ENCODE data around the gene RIBC1.
A peak's percentile ranks its signal among the peaks of the same experiment; 100 is the strongest.

The RIBC1 gene

GRCh38 chrX:53440101-53440500, 17.4 kb downstream of the RIBC1 start:
- no peaks in the 10 kb centered on the region for H4K20me1 ChIP-seq
- peaks cover 23 to 83% (median 57%) of the 10 kb centered on the region in 11 experiments for H3K27me3 ChIP-seq
- no peak for TF ChIP-seq Cebpa-rat (IDR thresholded peaks at IDR 0.05)
- H3K9me3 ChIP-seq (replicated peaks in 1 of 11) = no peaks in the 10 kb centered on the region
- peak overlapping the region in 3 of 11 experiments; percentile 82 to 88 (median 85); a peak in 4 of 22 replicates for H3K4me2 ChIP-seq
- peak overlapping the region in 4 of 11 experiments; percentile 14 to 72 (median 44); a peak in 4 of 22 replicates for H3K27ac ChIP-seq
- no peak overlapping the region for H3K9ac ChIP-seq
- peaks cover 8 to 40% (median 25%) of the 10 kb centered on the region in 10 experiments; a peak in 19 of 20 replicates for H3K4me1 ChIP-seq
- H3K4me3 ChIP-seq = no peak overlapping the region
- no peaks in the 10 kb centered on the region for H3K36me3 ChIP-seq

GRCh38 chrX:53440621-53441517, 18.2 kb downstream of the RIBC1 start:
- Histone ChIP-seq H3K9ac (peak overlapping the region in 8 of 11 experiments; percentile 38 to 71 (median 62); a peak in 9 of 22 replicates), H3K9me3 (replicated peaks in 1 of 11) (no peaks in the 10 kb centered on the region), H3K27ac (peak overlapping the region in 7 of 11 experiments; percentile 27 to 73 (median 53); a peak in 11 of 22 replicates), H3K27me3 (peaks cover 23 to 82% (median 53%) of the 10 kb centered on the region in 11 experiments), H3K4me2 (peak overlapping the region; percentile 72 to 92 (median 84)), H3K4me1 (peaks cover 8 to 40% (median 24%) of the 10 kb centered on the region in 10 experiments; a peak in 19 of 20 replicates), H3K36me3 (no peaks in the 10 kb centered on the region), H4K20me1 (no peaks in the 10 kb centered on the region), H3K4me3 (peak overlapping the region in 9 of 10 experiments; percentile 40 to 69 (median 58); a peak in 13 of 20 replicates)
- peak in 4 of 11 experiments; percentile 9 to 54 (median 37); a peak in 4 of 22 replicates for TF ChIP-seq Cebpa-rat (IDR thresholded peaks at IDR 0.05)

- H3K4me2 ChIP-seq = peak overlapping the region; percentile 72 to 92 (median 84)
- no peaks in the 10 kb centered on the region for H3K9me3 ChIP-seq (replicated peaks in 1 of 11)
- peak overlapping the region in 10 of 11 experiments; percentile 38 to 71 (median 62); a peak in 20 of 22 replicates for H3K9ac ChIP-seq
- H4K20me1 ChIP-seq = no peaks in the 10 kb centered on the region
- peak overlapping the region in 9 of 11 experiments; percentile 6 to 73 (median 49); a peak in 13 of 22 replicates for H3K27ac ChIP-seq
- no peaks in the 10 kb centered on the region for H3K36me3 ChIP-seq
- peak overlapping the region; percentile 40 to 69 (median 56) for H3K4me3 ChIP-seq
- TF ChIP-seq Cebpa-rat (IDR thresholded peaks at IDR 0.05) = no peak
- H3K27me3 ChIP-seq = peaks cover 23 to 82% (median 51%) of the 10 kb centered on the region in 11 experiments
- H3K4me1 ChIP-seq = peaks cover 8 to 37% (median 24%) of the 10 kb centered on the region in 10 experiments; a peak in 19 of 20 replicates
Measured at GRCh38 chrX:53441531-53442321, 19.1 kb downstream of the RIBC1 start.

- Histone ChIP-seq H3K27ac (peak overlapping the region in 6 of 11 experiments; percentile 48 to 73 (median 54); a peak in 9 of 22 replicates), H3K4me1 (peaks cover 8 to 36% (median 24%) of the 10 kb centered on the region in 10 experiments; a peak in 19 of 20 replicates), H3K36me3 (no peaks in the 10 kb centered on the region), H3K9me3 (replicated peaks in 1 of 11) (no peaks in the 10 kb centered on the region), H3K27me3 (peaks cover 24 to 83% (median 54%) of the 10 kb centered on the region in 11 experiments), H3K9ac (peak overlapping the region in 8 of 11 experiments; percentile 38 to 71 (median 62); a peak in 13 of 22 replicates), H3K4me2 (peak overlapping the region; percentile 72 to 92 (median 84)), H4K20me1 (no peaks in the 10 kb centered on the region), H3K4me3 (peak overlapping the region; percentile 40 to 69 (median 56); a peak in 17 of 20 replicates)
- TF ChIP-seq Cebpa-rat (IDR thresholded peaks at IDR 0.05) = no peak
Measured at GRCh38 chrX:53442322-53442631, 19.6 kb downstream of the RIBC1 start.

- H3K4me1 ChIP-seq = peaks cover 8 to 21% (median 16%) of the 10 kb centered on the region in 10 experiments; a peak in 19 of 20 replicates
- no peak overlapping the region for H3K4me2 ChIP-seq
- H3K27ac ChIP-seq = no peak overlapping the region
- H3K27me3 ChIP-seq = peaks cover 40 to 83% (median 54%) of the 10 kb centered on the region in 11 experiments
- H3K4me3 ChIP-seq = no peak overlapping the region
- H3K36me3 ChIP-seq = no peaks in the 10 kb centered on the region
- H3K9me3 ChIP-seq (replicated peaks in 1 of 11) = no peaks in the 10 kb centered on the region
- no peak overlapping the region for H3K9ac ChIP-seq
- TF ChIP-seq Cebpa-rat (IDR thresholded peaks at IDR 0.05) = no peak
- H4K20me1 ChIP-seq = no peaks in the 10 kb centered on the region; a peak in 3 of 22 replicates
Measured at GRCh38 chrX:53445977-53446376, 23.3 kb downstream of the RIBC1 start.

- no peak for TF ChIP-seq Cebpa-rat (IDR thresholded peaks at IDR 0.05)
- H3K9ac ChIP-seq = no peak overlapping the region
- H3K36me3 ChIP-seq = no peaks in the 10 kb centered on the region
- no peak overlapping the region for H3K27ac ChIP-seq
- no peak overlapping the region for H3K4me3 ChIP-seq
- H3K9me3 ChIP-seq (replicated peaks in 1 of 11) = no peaks in the 10 kb centered on the region
- no peak overlapping the region for H3K4me2 ChIP-seq
- peaks cover under 1 to 6% (median 1%) of the 10 kb centered on the region in 10 experiments; a peak in 15 of 20 replicates for H3K4me1 ChIP-seq
- no peaks in the 10 kb centered on the region; a peak in 3 of 22 replicates for H4K20me1 ChIP-seq
- H3K27me3 ChIP-seq = peaks cover 35 to 71% (median 52%) of the 10 kb centered on the region in 11 experiments
Measured at GRCh38 chrX:53447441-53447840, 24.8 kb downstream of the RIBC1 start.

GRCh38 chrX:53449632-53450031, 27.0 kb downstream of the RIBC1 start:
- Histone ChIP-seq H3K4me1 (no peaks in the 10 kb centered on the region), H4K20me1 (no peaks in the 10 kb centered on the region; a peak in 3 of 22 replicates), H3K4me2 (no peak overlapping the region), H3K9me3 (replicated peaks in 1 of 11) (no peaks in the 10 kb centered on the region), H3K36me3 (no peaks in the 10 kb centered on the region), H3K27me3 (peaks cover 40 to 76% (median 59%) of the 10 kb centered on the region in 11 experiments), H3K27ac (no peak overlapping the region), H3K9ac (no peak overlapping the region), H3K4me3 (no peak overlapping the region)
- TF ChIP-seq Cebpa-rat (IDR thresholded peaks at IDR 0.05) = no peak

GRCh38 chrX:53452812-53453211, 30.1 kb downstream of the RIBC1 start:
- Histone ChIP-seq H3K4me3 (no peak overlapping the region), H3K9ac (no peak overlapping the region), H3K9me3 (replicated peaks in 1 of 11) (peaks cover 0 to 6% (median 0%) of the 10 kb centered on the region in 11 experiments; a peak in 2 of 22 replicates), H3K36me3 (no peaks in the 10 kb centered on the region), H3K27ac (no peak overlapping the region), H3K4me2 (no peak overlapping the region), H3K4me1 (peaks cover 0 to 12% (median 0%) of the 10 kb centered on the region in 10 experiments; a peak in 3 of 20 replicates), H4K20me1 (no peaks in the 10 kb centered on the region; a peak in 3 of 22 replicates), H3K27me3 (peaks cover 54 to 87% (median 70%) of the 10 kb centered on the region in 11 experiments)
- TF ChIP-seq Cebpa-rat (IDR thresholded peaks at IDR 0.05) = no peak

Data from BLaER1 treated with 17β-estradiol and CSF1 and Interleukin-3, amounts not matched to agents 10 nM and 100 nM (cell line).